ENCODE results near the gene SYNE2. TPM values are rescaled to one million over a fixed set of nuclear protein-coding genes. Genes with fewer than 3 reads are reported as not detected.

The SYNE2 gene
- total and polyA plus RNA-seq, 12 donors, result 43.6 to 205 (median 103) TPM

GRCh38 chr14:64238049-64238448 is 385.2 kb downstream of the SYNE2 start:
- no peak for TF ChIP-seq CTCF (IDR thresholded peaks at IDR 0.05)
- intact Hi-C loops (cut with DNase I), result no loop called here
- peaks cover 0 to 1% (median 0%) of the 10 kb centered on the region in 9 donors for H3K4me1 ChIP-seq
- peaks cover 0 to 2% (median 0%) of the 10 kb centered on the region in 9 donors for H3K36me3 ChIP-seq
- H3K27me3 ChIP-seq, result no peaks in the 10 kb centered on the region
- no peak overlapping the region for H3K27ac ChIP-seq
- no peaks in the 10 kb centered on the region for H3K9me3 ChIP-seq
- DNase-seq (no peak), ATAC-seq (no peak)
- H3K4me3 ChIP-seq, result no peak overlapping the region
- WGBS, 2 donors, result 84 to 85% methylated on average over 6 of the region's 6 CpGs

- no peak for TF ChIP-seq CTCF (IDR thresholded peaks at IDR 0.05)
- Histone ChIP-seq H3K27me3 (no peaks in the 10 kb centered on the region), H3K36me3 (no peaks in the 10 kb centered on the region), H3K27ac (no peak overlapping the region), H3K4me3 (no peak overlapping the region), H3K4me1 (no peaks in the 10 kb centered on the region), H3K9me3 (no peaks in the 10 kb centered on the region)
- DNase-seq (no peak), ATAC-seq (no peak)
- WGBS, 2 donors, result 50 to 63% methylated on average over 2 of the region's 2 CpGs
- intact Hi-C loops (cut with DNase I), result no loop called here
These were observed 385.8 kb downstream of the SYNE2 start for GRCh38 chr14:64238631-64239030.

- H3K4me1 ChIP-seq, result peaks cover 0 to 12% (median 0%) of the 10 kb centered on the region in 9 donors
- WGBS, 2 donors, result 31 to 36% methylated on average over 4 of the region's 4 CpGs
- DNase-seq, result peak; percentile 34 to 44
- intact Hi-C loops (cut with DNase I), result no loop called here
- no peak overlapping the region for H3K4me3 ChIP-seq
- no peak for TF ChIP-seq CTCF (IDR thresholded peaks at IDR 0.05)
- no peaks in the 10 kb centered on the region for H3K27me3 ChIP-seq
- H3K9me3 ChIP-seq, result no peaks in the 10 kb centered on the region
- ATAC-seq, result peak in 5 of 8 donors; percentile 37 to 69 (median 51)
- no peaks in the 10 kb centered on the region for H3K36me3 ChIP-seq
- H3K27ac ChIP-seq, result no peak overlapping the region
These were observed 391.5 kb downstream of the SYNE2 start for GRCh38 chr14:64244279-64244678.

GRCh38 chr14:64245491-64245890 is 392.7 kb downstream of the SYNE2 start:
- Histone ChIP-seq H3K4me1 (peaks cover 0 to 12% (median 0%) of the 10 kb centered on the region in 9 donors), H3K9me3 (no peaks in the 10 kb centered on the region), H3K27ac (no peak overlapping the region), H3K4me3 (no peak overlapping the region), H3K27me3 (no peaks in the 10 kb centered on the region), H3K36me3 (no peaks in the 10 kb centered on the region)
- intact Hi-C loops (cut with DNase I), result no loop called here
- DNase-seq (no peak), ATAC-seq (no peak)
- 93 to 94% methylated on average over 4 of the region's 4 CpGs for WGBS, 2 donors
- TF ChIP-seq CTCF (IDR thresholded peaks at IDR 0.05), result no peak
